Central memory CD8-positive, alpha-beta T cell (primary cell): ENCODE data around the gene CBL.

Experiments used
- ATAC-seq: fragments of 150-1000 bp; cut with Tn5 transposase; replicated peaks from 2 replicates; pipeline ENCODE4 v1.10.0; 2022; ENCODE audit warnings: mild to moderate bottlenecking, moderate FRiP score, moderate number of reproducible peaks; ENCODE audit not compliant: poor library complexity, severe bottlenecking; ENCODE audit errors: extremely low read depth
- DNase-seq, 2 donors: peaks; one replicate each; pipeline ENCODE4 v3.0.0; 2021; ENCODE audit warnings: low spot score in 2 of 2
- H3K27ac Mint-ChIP-seq: one replicate; pipeline ENCODE4 v1.8.0; 2022; ENCODE audit warnings: low read depth, mild to moderate bottlenecking, moderate library complexity, mixed read lengths
- H3K27me3 Mint-ChIP-seq: one replicate; pipeline ENCODE4 v1.8.0; 2022; ENCODE audit warnings: mixed read lengths
- H3K36me3 Mint-ChIP-seq: one replicate; pipeline ENCODE4 v1.8.0; 2022; ENCODE audit warnings: mild to moderate bottlenecking, moderate library complexity, mixed read lengths; ENCODE audit not compliant: insufficient read depth
- H3K4me1 Mint-ChIP-seq: one replicate; pipeline ENCODE4 v1.8.0; 2022; ENCODE audit warnings: mixed read lengths
- H3K4me3 Mint-ChIP-seq: one replicate; pipeline ENCODE4 v1.8.0; 2022; ENCODE audit warnings: mild to moderate bottlenecking, moderate library complexity, mixed read lengths
- H3K9me3 Mint-ChIP-seq: one replicate; pipeline ENCODE4 v1.8.0; 2022; ENCODE audit warnings: mixed read lengths

The CBL gene

DNA sequence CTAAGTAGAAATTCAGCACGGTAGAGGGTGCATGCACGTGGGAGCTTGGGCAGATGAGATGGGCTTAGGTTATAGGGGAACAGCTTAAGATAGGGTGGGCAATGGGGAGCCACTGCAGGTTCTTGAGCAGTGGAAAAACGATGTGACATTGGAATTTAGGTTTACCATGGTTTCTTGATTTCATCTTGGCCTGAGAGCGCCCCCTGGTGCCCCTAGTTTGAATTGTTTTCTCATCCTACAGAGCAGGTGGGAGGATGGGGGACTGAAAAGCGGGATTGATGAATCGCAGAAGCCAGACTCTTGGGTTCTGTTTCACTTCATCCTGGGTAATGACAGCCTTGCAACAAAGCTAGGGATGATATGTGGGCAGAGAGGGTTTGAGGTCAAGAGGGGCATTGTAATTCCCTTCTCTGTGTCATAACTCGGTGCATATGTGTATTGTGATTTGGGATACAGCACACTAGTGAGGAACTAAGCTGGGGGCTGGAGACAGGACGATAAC is 117.4 kb downstream of the CBL start:
- no peaks in the 10 kb centered on the region for H3K9me3 Mint-ChIP-seq
- ATAC-seq (no peak), DNase-seq (peak; percentile 60 to 75)
- peaks cover 16% of the 10 kb centered on the region for H3K27me3 Mint-ChIP-seq
- H3K36me3 Mint-ChIP-seq: peaks cover 2% of the 10 kb centered on the region
- no peak overlapping the region for H3K4me3 Mint-ChIP-seq
- H3K4me1 Mint-ChIP-seq: peaks cover 23% of the 10 kb centered on the region
- no peak overlapping the region for H3K27ac Mint-ChIP-seq

DNA sequence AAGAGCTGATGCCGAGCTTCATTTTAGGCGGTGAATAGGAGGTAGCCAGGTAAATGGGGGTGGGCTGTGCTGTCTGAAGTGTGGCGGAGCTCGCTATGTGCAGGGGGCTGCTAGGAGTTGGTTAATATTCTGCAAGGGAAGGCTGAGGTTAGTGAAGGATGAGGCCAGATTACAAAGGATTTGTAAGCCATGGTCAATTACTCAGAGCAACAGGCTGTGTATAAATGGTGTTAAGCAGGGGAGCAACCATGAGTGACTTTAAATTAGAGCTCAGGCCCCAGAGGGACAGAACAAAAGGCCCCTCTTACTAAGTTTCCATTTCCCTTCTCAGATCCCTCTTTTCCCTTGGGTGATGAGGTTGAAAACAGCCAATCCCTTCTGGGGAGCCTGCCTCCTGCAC is 118.0 kb downstream of the CBL start:
- ATAC-seq (no peak), DNase-seq (no peak)
- peaks cover 23% of the 10 kb centered on the region for H3K4me1 Mint-ChIP-seq
- H3K27ac Mint-ChIP-seq: no peak overlapping the region
- H3K4me3 Mint-ChIP-seq: no peak overlapping the region
- H3K36me3 Mint-ChIP-seq: no peaks in the 10 kb centered on the region
- peaks cover 14% of the 10 kb centered on the region for H3K27me3 Mint-ChIP-seq
- H3K9me3 Mint-ChIP-seq: no peaks in the 10 kb centered on the region

DNA sequence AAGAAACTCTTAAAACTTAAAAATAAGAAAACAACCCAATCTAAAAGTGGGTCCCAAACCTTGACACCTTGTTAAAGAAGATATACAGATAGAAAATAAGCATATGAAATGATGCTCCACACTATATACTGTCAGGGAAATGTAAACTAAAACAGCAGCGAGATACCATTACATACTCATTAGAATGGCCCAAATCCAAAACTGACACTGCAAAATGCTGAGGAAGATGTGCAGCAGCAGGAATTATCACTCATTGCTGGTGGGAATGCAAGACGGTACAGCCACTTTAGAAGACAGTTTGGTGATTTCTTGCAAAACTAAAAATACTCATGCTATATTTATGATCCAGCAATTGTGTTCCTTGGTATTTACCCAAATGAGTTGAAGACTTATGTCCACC is 123.2 kb downstream of the CBL start:
- Mint-ChIP-seq H3K36me3 (peaks cover 5% of the 10 kb centered on the region), H3K27ac (no peak overlapping the region), H3K27me3 (peaks cover 8% of the 10 kb centered on the region), H3K4me1 (peaks cover 11% of the 10 kb centered on the region), H3K9me3 (no peaks in the 10 kb centered on the region), H3K4me3 (no peak overlapping the region)
- no peak for DNase-seq
- no peak for ATAC-seq

- peaks cover 20% of the 10 kb centered on the region for H3K4me1 Mint-ChIP-seq
- no peak overlapping the region for H3K4me3 Mint-ChIP-seq
- no peak overlapping the region for H3K27ac Mint-ChIP-seq
- no peaks in the 10 kb centered on the region for H3K9me3 Mint-ChIP-seq
- H3K36me3 Mint-ChIP-seq: peaks cover 10% of the 10 kb centered on the region
- DNase-seq: no peak
- no peak for ATAC-seq
- H3K27me3 Mint-ChIP-seq: peaks cover 8% of the 10 kb centered on the region
Measured at GRCh38 chr11:119330237-119330636, 124.1 kb downstream of the CBL start.

GRCh38 chr11:119332111-119332765 is 126.1 kb downstream of the CBL start:
- H3K36me3 Mint-ChIP-seq: peaks cover 12% of the 10 kb centered on the region
- H3K27me3 Mint-ChIP-seq: peaks cover 8% of the 10 kb centered on the region
- H3K9me3 Mint-ChIP-seq: no peaks in the 10 kb centered on the region
- ATAC-seq: no peak
- H3K4me3 Mint-ChIP-seq: peak overlapping the region; percentile 99
- H3K27ac Mint-ChIP-seq: peak overlapping the region; percentile 97
- peaks cover 34% of the 10 kb centered on the region for H3K4me1 Mint-ChIP-seq
- DNase-seq: no peak

- Mint-ChIP-seq H3K4me1 (peaks cover 45% of the 10 kb centered on the region), H3K27me3 (peaks cover 9% of the 10 kb centered on the region), H3K27ac (peak within 1 kb of the TSS; percentile 97), H3K36me3 (peaks cover 14% of the 10 kb centered on the region), H3K9me3 (no peaks in the 10 kb centered on the region), H3K4me3 (peak within 1 kb of the TSS; percentile 99)
- ATAC-seq (peak; percentile 93), DNase-seq (peak; percentile 88 to 91)
Measured at GRCh38 chr11:119334174-119334930, 128.2 kb downstream of the CBL start, which contains the start of gene RNF26. TSS of gene RNF26 (plus strand) at chr11:119334527. CDS start at chr11:119335123, 596 bp downstream.

DNA sequence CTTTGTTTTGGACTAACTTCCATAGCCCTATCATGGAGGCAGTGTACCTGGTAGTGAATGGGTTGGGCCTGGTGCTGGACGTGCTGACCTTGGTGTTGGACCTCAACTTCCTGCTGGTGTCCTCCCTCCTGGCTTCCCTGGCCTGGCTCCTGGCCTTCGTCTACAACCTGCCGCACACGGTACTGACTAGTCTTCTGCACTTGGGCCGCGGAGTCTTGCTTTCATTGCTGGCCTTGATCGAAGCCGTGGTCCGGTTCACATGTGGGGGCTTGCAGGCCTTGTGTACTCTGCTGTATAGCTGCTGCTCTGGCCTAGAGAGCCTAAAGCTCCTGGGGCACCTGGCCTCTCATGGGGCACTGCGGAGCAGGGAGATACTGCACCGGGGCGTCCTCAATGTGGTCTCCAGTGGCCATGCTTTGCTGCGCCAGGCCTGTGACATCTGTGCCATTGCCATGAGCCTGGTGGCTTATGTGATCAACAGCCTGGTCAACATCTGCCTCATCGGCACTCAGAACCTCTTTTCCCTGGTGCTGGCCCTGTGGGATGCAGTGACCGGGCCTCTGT is 129.0 kb downstream of the CBL start:
- Mint-ChIP-seq H3K36me3 (peaks cover 15% of the 10 kb centered on the region), H3K27ac (peak overlapping the region; percentile 97), H3K4me1 (peaks cover 47% of the 10 kb centered on the region), H3K27me3 (peaks cover 11% of the 10 kb centered on the region), H3K9me3 (no peaks in the 10 kb centered on the region), H3K4me3 (peak overlapping the region; percentile 99)
- no peak for ATAC-seq
- no peak for DNase-seq

- peaks cover 16% of the 10 kb centered on the region for H3K27me3 Mint-ChIP-seq
- H3K4me1 Mint-ChIP-seq: peaks cover 47% of the 10 kb centered on the region
- peak overlapping the region; percentile 97 for H3K27ac Mint-ChIP-seq
- H3K4me3 Mint-ChIP-seq: peak overlapping the region; percentile 99
- DNase-seq (no peak), ATAC-seq (no peak)
- no peaks in the 10 kb centered on the region for H3K9me3 Mint-ChIP-seq
- H3K36me3 Mint-ChIP-seq: peaks cover 15% of the 10 kb centered on the region
Measured at GRCh38 chr11:119335655-119336543, 129.8 kb downstream of the CBL start.

- Mint-ChIP-seq H3K4me3 (peak overlapping the region; percentile 65), H3K27me3 (peaks cover 26% of the 10 kb centered on the region)
- no peak for DNase-seq
Measured at GRCh38 chr11:119336744-119337469, 130.8 kb downstream of the CBL start.

GRCh38 chr11:119337581-119338317 is 131.6 kb downstream of the CBL start:
- peaks cover 35% of the 10 kb centered on the region for H3K27me3 Mint-ChIP-seq
- peaks cover 17% of the 10 kb centered on the region for H3K36me3 Mint-ChIP-seq
- no peak overlapping the region for H3K4me3 Mint-ChIP-seq
- peaks cover 47% of the 10 kb centered on the region for H3K4me1 Mint-ChIP-seq
- H3K9me3 Mint-ChIP-seq: no peaks in the 10 kb centered on the region
- no peak for DNase-seq
- no peak for ATAC-seq
- no peak overlapping the region for H3K27ac Mint-ChIP-seq

More at GRCh38 chr11:119336744-119337469, 130.8 kb downstream of the CBL start:
- Mint-ChIP-seq H3K27ac (no peak overlapping the region), H3K9me3 (no peaks in the 10 kb centered on the region), H3K4me1 (peaks cover 47% of the 10 kb centered on the region), H3K36me3 (peaks cover 17% of the 10 kb centered on the region)
- no peak for ATAC-seq

DNA sequence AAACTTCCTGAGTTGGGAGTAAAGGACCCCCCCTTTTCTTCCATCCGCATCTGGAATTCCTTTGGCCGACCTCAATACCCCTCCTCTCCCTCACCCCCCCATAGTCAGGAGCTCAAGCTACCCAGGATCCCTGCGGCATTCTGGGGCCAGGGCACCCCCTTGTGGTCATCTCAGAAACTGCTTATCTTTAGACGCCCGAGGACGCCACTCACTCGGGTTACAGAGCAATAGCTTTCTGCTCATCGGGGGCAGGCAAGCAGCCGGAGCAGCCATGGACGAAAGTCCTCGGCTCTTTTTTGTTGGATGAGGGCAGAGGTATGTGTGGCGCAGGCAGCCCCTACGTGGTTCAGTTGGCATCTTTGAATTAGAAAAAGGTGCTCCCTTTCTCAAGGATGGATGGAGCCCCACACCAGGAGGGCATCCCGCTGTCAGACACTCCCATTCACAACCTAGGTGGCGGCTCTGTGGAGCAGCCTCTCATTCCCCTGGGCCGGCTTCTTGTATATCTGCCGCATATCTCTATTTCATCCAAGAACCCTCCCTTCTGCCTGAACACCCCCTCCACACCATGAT is 132.3 kb downstream of the CBL start:
- H3K36me3 Mint-ChIP-seq: peaks cover 15% of the 10 kb centered on the region
- DNase-seq: peak; percentile 54 to 62
- H3K9me3 Mint-ChIP-seq: no peaks in the 10 kb centered on the region
- H3K27me3 Mint-ChIP-seq: peaks cover 41% of the 10 kb centered on the region
- no peak for ATAC-seq
- no peak overlapping the region for H3K27ac Mint-ChIP-seq
- H3K4me3 Mint-ChIP-seq: peak overlapping the region; percentile 38
- H3K4me1 Mint-ChIP-seq: peaks cover 42% of the 10 kb centered on the region
